SK-MEL-5 (cell line): ENCODE results near the gene IRF8. TPM values are rescaled to one million over a fixed set of nuclear protein-coding genes. Genes with fewer than 3 reads are reported as not detected.
"Not testable (repeated sequence)": the region's sequence is repeated elsewhere in the genome, so short reads cannot be mapped to it uniquely, and the experiment has no call there.

Experiments used
- DNase-seq: peaks from one replicate; pipeline ENCODE4 v3.0.0-alpha.2; 2016; ENCODE audit warnings: low read depth, low spot score
- in situ Hi-C: cut with HindIII; loops from 2 replicates; pipeline ENCODE4 v1.10.0; 2016; ENCODE audit warnings: low sequenced_read_pairs, high pct_unique_total_duplicates, low pct_unique_long_range_greater_than_20kb
- total RNA-seq: library from RNA; depleted of rRNA; stranded (reverse); fragments of >200 nt; shearing (Covaris generic); gene quantifications from 2 replicates; pipeline ENCODE4 v1.2.3, GENCODE V29; 2014

Gene IRF8
- total RNA-seq, 1 experiment from 2014 or later: 0.21 TPM

- no peak for DNase-seq
- in situ Hi-C loops: no loop called here
These were observed 36.2 kb upstream of the IRF8 start for GRCh38 chr16:85862476-85863383.

- no peak for DNase-seq
- in situ Hi-C loops: no loop called here
These were observed 35.6 kb upstream of the IRF8 start for GRCh38 chr16:85863384-85863774.

- in situ Hi-C loops: no loop called here
- DNase-seq: no peak
These were observed 34.0 kb upstream of the IRF8 start for GRCh38 chr16:85864965-85865364.

- in situ Hi-C loops: no loop called here
- no peak for DNase-seq
These were observed 31.8 kb upstream of the IRF8 start for GRCh38 chr16:85867189-85867588.

- in situ Hi-C loops: no loop called here
- DNase-seq: no peak
These were observed 30.5 kb upstream of the IRF8 start for GRCh38 chr16:85868495-85868894.

- in situ Hi-C loops: no loop called here
- DNase-seq: no peak
These were observed 29.8 kb upstream of the IRF8 start for GRCh38 chr16:85869206-85869605.

GRCh38 chr16:85869785-85870558, 29.0 kb upstream of the IRF8 start:
- no peak for DNase-seq
- in situ Hi-C loops: no loop called here

- in situ Hi-C loops: no loop called here
- no peak for DNase-seq
These were observed 27.2 kb upstream of the IRF8 start for GRCh38 chr16:85871756-85872155.

- in situ Hi-C loops: no loop called here
- no peak for DNase-seq
These were observed 26.2 kb upstream of the IRF8 start for GRCh38 chr16:85872734-85873133.

GRCh38 chr16:85873153-85873552, 25.8 kb upstream of the IRF8 start:
- in situ Hi-C loops: no loop called here
- no peak for DNase-seq

- DNase-seq, in situ Hi-C loops: not testable (repeated sequence)
These were observed 24.9 kb upstream of the IRF8 start for GRCh38 chr16:85874031-85874430.

- in situ Hi-C loops: no loop called here
- no peak for DNase-seq
These were observed 20.6 kb upstream of the IRF8 start for GRCh38 chr16:85878407-85878806.

- in situ Hi-C loops: no loop called here
- no peak for DNase-seq
These were observed 20.1 kb upstream of the IRF8 start for GRCh38 chr16:85878875-85879274.

- DNase-seq: no peak
- in situ Hi-C loops: no loop called here
These were observed 19.4 kb upstream of the IRF8 start for GRCh38 chr16:85879549-85879948.

GRCh38 chr16:85879975-85880831, 18.8 kb upstream of the IRF8 start:
- in situ Hi-C loops: no loop called here
- no peak for DNase-seq

GRCh38 chr16:85880861-85881260, 18.1 kb upstream of the IRF8 start:
- in situ Hi-C loops: no loop called here

GRCh38 chr16:85881436-85881835, 17.5 kb upstream of the IRF8 start:
- in situ Hi-C loops: no loop called here
- DNase-seq: no peak

More at GRCh38 chr16:85880861-85881260, 18.1 kb upstream of the IRF8 start:
- DNase-seq: no peak
